Activated gamma-delta T cell treated with anti-CD3 and anti-CD28 coated beads, Interleukin-2, amount 50 U/mL, for 16 hours (primary cell): ENCODE measurements around the gene METTL17.
A peak's percentile ranks its signal among the peaks of the same experiment; 100 is the strongest.
"Not testable (repeated sequence)": the region's sequence is repeated elsewhere in the genome, so short reads cannot be mapped to it uniquely, and the experiment has no call there.

Source experiments
- DNase-seq: peaks from one replicate; pipeline ENCODE4 v3.0.0-alpha.2; 2020; ENCODE audit warnings: low read depth

Gene METTL17

DNA sequence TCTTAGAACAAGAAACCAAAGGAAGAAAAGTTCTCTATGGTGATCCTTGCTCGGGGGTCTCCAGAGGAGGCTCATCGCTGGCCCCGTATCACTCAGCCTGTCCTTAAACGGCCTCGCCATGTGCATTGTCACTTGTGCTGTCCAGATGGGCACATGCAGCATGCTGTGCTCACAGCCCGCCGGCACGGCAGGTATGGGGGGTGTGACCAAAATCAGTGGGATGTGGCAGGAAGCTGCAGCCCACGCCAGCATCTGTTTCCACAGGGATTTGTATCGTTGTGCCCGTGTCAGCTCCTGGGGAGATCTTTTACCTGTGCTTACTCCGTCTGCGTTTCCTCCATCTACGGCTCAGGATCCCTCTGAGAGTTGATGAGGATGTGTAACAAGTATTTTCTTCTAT, 6.7 kb downstream of the METTL17 start:
- DNase-seq, result no peak

DNA sequence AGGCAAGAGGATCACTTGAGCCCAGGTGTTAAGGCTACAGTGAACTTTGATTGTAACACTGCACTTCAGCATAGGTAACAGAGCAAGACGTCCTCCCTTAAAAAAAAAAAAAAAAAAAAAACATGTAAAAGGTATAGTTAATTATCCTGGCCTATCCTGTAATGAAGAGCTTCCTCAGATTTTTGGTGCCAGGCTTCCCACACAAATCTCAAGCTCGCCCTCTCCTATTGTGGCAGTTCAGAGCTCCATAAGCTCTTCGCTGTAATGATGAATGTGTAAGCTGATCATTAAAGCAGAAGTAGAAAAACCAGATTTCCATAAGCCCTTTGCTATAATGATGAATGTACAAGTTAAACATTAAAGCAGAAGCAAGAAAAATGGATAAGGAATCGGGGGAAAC, 7.3 kb downstream of the METTL17 start:
- no peak for DNase-seq

DNA sequence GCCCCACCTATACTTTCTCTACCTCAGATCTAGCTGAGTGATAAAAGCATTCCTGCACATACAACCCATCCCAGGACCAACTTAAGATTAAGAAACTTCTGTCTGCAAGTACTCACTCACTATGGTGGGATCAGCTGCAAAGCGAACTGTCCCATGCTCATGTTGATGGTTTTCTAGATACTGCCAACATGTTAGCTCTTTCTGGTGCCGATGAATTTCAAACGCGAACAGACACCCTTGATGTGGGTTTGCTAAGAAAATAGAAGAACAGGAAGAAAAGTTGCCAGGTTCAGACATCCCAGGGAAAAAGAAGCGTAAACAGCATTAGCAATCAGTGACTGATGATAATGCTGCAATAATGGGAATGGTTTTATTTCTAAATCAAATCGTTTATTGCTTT, 7.8 kb downstream of the METTL17 start:
- no peak for DNase-seq

DNA sequence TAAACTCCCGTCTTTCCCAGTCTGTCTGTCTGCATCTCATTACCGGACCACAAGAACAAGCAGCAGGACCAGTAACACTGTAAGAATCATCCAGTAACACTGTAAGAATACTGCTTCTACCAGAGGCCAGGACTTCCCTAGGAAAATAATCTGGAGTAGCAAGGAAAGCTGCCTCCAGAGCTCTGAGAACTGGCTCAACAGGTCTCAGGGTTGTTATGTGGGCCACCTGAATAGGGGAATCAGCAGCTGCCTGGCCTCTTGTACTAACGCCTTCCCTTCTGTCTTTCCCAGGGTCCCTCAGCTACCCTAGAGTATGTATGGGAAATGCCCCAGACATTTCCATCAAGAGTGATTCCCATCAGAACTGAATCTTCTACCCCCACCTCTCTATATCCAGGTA, 8.4 kb downstream of the METTL17 start:
- DNase-seq, result no peak

DNA sequence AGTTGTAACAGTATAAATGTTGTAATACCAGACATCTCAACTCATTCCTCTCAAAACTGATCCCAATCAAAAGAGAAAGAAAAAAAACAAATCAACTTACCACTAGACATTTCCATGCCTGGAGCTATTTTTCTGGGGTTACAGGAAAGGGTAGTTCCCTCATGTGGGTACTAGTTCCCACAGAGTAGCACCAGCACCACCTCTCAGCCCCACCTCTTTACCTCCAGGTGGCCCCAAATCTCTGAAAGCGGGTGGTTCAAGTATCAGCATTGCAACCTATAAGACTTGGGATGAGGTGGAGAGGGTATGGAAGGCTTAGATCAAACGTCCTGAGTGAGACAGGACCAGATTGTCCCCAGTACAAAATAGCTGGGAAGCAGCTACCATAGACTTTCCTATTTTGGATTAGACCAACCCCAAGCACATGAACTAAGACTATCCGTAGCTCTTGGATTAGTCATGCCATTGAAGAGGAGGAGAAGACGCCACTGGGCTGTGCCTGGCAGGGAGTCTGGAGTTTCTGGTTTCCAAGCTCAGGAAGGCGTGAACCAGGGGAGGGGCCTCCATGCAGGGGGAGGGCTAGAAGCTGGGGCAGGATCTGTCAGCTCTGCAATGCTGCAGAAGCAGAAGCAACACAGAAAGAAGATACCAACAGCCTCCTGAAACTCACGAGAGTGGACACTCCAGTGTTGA, 9.0 kb downstream of the METTL17 start, which contains the start of gene SLC39A2:
Gene SLC39A2, plus strand, starts transcription at position 620 of the 693 bp plus-strand sequence. CDS start 154 bp downstream, outside the sequence.
- DNase-seq, result no peak

DNA sequence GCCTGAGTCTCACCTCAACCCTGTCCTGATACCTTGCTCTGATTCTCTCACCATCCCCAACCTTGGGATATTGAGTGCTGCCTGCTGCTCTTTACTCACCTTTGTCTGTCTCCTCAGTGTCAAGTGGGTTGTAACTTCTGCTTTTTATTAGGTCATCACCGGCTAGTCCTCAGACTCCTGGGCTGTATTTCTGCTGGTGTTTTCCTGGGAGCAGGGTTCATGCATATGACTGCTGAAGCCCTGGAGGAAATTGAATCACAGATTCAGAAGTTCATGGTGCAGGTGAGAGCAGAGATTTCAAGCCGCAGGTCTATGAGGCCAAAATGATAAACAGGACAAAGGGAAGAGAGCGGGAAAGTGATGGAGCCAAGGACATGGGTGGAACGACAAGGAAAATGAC, 9.8 kb downstream of the METTL17 start:
- no peak for DNase-seq

DNA sequence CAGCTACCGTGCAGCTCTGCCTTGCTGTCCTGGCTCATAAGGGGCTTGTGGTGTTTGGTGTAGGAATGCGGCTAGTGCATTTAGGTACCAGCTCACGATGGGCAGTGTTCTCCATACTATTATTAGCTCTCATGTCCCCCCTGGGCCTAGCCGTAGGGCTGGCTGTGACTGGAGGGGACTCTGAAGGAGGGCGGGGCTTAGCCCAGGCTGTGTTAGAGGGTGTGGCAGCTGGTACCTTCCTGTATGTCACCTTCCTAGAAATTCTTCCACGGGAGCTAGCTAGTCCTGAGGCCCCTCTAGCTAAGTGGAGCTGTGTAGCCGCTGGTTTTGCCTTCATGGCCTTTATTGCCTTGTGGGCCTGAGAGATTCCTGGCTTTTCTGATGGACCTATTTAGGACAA, 11.4 kb downstream of the METTL17 start:
- DNase-seq, result no peak

DNA sequence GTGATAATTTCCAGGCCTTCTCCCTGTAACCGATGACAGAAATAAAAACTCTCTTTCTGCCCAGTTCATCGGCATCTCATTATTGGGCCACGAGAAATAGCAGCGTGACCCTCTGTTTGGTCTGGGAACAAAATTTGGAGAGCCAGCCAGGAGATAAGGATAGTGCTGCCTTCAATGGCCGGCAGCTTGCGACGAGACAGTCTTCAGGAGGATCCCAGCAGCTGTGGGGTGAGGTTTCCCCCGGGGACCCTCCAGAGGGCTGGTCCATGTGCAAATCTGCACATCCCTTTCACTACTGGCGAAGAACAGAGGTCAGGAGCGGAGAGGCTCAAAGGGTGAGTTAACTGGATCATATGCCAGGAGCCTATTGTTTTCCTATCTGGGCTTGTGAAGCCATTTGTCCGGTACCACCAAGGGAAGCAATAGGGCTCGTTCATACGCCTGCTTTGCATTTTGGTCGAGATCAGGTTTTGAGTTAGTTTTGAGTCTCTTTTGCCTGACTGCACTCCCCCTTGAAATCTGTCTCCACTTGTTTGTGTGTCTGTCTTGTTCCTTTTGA, 14.1 kb downstream of the METTL17 start:
- no peak for DNase-seq

DNA sequence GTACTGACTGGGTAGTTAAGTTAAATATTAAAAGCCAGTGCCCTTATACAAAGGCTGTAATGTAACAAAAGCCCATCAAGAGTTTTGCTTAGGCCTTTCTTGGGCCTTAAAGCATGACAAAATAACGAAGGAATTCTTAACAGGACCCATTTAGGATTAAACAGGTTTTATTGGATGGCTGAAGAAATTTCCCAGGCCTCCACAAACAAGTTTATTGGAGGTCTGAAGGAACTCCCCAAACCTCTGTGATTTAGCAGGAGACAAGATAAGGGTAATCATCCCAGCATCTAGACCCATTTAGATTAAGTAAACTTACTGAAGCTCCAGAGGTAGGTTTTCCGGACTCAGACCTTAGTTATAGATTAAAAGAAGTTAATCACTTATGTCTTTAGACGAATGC, 19.9 kb downstream of the METTL17 start:
- DNase-seq, result not testable (repeated sequence)

DNA sequence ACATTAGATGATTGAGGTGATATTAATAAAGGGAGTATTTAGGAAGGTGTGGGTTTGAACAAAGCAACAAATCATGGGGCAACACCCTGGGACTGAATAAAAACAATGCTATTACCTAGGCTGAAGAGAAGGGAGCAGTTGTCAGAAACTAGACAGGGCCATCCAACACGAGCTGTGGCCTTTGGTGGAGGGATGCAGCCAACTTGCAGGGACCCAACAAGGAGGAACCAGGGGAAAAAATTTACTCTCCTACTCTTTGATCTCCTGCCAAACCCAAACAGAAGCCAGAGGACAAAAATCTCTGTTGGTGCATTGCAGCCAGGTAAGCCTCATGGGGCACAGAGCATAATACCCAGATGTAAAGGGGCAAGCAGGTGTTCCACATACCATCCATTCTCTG, 21.4 kb downstream of the METTL17 start:
- no peak for DNase-seq

DNA sequence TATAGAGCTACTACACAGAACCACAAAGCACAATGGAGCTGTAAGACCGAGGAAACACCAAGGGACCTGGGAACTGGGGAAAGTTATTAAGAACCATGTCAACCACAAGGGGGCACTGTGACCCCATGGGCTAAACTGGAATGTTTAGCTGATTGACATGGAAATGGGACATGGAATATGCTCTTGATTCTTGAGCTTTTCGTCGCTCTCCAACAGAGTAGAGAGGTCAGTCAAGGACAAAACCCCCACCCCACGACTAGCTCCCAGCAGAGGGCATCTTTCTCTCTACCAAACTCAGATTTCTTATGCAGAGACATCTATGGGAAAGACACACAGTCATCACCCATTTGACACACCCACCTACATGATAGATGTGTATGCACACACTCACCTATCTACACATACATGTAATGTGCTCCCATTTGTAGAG, 25.0 kb downstream of the METTL17 start:
- peak; percentile 75 for DNase-seq

DNA sequence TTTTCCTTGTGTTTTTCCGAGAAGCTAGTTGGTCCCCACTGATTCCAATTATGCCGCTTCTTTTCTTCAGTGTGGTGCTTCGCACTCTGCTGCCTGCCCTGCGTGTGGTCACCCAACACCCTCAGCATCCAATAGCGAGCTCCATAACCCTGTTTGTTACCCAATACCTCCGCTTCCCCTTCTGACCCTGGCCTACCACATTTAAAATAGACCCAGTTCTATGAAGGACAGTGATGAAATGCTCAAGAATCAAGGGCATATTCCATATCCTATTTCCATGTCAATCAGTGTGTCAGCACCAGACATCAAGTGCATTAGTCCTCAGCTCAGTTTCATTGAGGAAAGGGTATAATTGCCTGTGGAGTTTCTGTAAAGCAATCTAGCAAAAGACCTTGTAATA, 25.5 kb downstream of the METTL17 start:
- DNase-seq, result no peak

DNA sequence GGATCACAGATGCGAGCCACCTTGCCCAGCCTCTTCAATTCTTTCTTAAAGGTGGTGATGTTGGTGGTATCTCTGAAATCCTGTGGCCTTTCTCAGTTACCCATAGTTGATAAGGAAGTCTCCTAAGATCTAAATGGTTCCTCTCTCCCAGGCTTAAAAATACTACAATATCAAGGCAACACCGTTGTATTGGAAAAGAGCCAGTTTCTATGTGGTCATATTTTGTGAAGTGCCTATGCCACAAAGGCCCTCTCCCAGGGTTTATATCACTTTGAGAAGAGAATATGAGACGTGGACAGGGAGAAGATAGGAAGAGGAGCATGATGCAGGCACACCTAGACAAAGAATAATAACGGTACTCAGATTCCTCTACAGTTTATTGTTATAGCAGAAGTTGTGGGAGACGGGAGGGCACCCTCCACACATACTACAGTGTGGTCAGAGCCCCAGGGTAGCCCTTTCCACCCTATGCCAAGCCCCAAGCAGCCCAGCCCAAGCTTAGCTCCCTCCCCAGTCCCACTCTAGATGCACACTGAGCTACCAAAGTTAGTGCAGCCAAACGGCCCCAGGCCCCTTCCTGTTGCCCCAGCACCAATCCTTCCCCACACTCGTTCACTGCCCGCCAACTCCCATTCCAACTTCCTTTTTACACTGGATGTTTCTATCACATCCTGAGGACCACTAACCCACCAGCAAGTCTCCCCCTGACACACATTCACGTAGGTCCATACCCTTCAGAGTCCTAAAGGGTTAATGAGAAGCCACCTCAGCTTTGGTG, 26.8 kb downstream of the METTL17 start:
- no peak for DNase-seq

DNA sequence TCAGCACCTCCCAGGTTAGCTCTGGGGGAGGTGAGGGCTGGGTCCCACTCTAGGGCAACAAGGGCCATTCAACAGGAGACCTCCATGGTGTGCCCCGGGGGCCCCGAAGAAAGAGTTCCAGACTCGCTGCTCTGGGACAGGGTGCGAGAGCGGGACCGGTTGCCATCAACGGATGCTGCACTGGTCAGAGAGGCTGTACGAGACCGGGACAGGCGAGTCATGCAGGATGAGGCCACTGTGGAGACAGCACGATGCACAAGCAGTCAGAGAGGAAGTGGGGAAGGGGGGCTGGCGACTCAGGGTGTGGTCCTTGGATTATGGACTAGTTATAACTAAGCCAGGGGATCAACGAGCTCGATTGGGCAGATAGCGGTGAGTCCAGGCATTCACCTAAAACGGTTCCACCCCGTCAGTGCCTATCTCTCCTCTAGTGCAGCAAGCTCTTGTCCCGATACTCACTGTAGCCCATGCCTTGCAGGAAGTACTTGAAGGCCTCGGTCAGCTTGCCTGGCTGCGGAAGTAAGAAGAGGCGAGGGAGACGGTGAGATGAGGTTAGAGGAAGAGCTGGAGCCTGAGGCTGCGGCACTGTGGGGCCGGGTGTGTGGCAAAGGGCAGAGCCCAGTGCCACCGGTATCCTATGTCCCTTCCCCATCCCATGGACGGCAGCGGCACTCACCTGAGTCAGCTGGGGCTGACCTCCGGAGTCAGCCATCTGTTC, 27.9 kb downstream of the METTL17 start:
- DNase-seq, result no peak

DNA sequence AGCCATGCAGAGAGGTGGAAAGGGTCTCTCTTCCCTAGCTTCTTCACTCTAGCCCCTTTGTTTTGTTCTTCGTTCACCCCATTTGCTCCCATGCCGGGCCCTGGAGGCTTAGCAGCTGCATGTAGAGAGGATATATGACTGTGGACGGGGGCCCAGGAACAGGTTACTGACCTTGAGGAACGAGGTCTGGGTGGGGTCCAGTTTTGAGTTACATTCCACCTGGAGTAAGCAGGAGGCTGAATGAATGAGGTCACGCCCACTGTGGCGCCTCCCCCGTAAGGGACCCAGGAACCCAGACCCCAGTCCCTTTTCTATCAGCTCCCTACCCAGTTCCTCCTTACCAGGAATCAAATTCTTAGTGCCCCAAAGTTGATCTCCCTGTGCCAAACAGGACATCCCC, 28.5 kb downstream of the METTL17 start:
- DNase-seq, result no peak

DNA sequence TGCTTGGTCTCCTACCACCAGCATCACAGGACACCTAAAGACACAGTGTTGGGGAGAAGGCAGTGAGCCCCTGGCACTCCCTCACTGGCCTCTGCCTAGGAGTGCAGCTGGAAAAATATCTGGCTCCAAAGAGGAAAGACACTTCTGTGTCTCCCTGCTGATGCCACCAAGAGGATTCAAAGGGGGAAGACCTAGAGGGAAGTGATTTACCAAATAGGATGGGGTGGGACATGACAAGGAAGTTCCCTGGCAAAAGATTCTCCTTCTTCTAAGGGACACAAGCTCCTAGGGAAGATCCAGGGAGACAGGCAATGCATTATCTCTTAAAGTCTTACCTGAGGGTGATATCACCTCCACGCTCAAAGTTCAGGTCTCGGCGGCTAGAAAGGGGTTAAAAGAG, 29.0 kb downstream of the METTL17 start:
- no peak for DNase-seq

DNA sequence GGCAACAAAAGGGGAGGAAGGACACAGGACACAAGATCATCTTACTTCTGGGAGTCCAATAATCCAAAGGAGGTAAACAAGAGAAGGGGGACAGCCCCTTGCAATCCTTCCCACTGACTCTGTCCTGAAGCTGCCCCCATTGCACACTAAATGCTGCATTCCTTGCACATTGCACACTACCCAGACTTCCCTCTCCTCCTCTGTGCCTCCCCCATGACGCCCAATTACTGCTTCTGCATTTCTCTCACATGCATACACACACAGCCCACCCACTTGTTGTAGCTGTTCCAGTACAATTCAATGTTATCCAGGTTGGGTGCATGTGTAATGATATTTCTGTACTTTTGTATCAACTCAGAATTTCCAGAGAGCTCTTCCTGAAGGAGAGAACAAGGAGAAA, 29.6 kb downstream of the METTL17 start:
- no peak for DNase-seq

DNA sequence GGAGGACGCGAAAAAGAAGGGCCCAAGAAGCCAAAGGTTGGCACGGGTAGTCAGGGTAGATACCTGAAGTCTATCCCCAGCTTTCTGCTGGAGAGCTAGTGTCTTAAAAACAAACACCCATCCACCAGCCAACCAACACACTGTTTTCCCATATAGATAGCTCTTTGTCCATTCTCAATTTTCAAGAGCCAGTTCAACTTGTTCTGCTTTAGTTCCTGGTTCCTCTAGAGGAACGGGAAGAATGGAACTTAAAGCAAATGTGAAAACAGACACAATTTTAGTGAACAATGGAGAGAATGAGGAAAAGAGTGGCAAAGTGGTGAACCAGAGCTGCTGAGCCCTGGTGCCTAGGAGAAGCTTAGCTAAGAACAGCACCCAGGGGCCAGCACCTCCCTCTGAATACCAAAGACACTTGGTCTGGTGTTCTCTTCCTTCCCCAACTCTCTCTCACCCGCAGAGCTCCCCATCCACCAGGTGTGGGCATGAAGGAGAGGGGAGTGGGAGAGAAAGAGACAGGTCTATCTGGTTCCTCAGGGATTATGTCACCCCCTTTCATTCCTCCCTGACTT, 31.3 kb downstream of the METTL17 start:
- no peak for DNase-seq

DNA sequence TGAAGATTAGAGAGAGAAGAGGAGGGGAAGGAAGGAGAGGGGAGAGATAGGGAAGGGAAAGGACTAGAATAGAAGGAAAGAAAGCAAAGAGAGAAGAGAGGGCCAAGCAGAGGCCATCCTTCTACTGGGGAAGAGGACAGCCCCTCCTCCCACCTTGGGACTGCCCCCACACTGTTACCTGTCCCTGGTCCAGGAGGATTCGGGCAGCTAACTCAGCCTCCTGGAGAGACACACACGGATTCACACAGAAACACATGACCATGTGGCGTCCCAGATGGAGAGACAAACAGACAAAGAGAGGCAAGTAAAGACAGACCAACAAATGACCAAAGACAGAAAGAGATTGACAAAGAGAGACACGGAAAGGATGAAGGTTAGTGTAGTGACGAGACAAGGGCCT, 32.9 kb downstream of the METTL17 start:
- DNase-seq, result no peak

DNA sequence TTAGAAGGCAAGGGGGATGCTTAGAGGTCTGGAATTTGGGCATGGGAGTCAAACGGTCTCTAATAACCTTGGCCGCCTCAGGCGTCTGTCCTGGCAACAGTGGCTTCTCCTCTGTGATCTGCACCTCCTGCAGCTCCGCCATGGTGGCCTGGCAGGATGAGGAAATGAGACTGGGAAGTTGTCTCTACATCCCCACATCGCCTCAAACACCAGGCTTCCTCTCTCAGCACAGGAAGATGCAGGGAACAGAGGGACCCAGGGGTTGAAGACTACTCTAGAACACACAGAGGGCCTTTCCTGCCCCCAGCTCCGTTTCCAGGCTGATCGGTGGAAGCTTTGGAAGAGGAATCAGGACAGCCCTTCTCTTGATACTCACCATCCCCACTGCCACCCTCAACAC, 33.4 kb downstream of the METTL17 start:
- no peak for DNase-seq

DNA sequence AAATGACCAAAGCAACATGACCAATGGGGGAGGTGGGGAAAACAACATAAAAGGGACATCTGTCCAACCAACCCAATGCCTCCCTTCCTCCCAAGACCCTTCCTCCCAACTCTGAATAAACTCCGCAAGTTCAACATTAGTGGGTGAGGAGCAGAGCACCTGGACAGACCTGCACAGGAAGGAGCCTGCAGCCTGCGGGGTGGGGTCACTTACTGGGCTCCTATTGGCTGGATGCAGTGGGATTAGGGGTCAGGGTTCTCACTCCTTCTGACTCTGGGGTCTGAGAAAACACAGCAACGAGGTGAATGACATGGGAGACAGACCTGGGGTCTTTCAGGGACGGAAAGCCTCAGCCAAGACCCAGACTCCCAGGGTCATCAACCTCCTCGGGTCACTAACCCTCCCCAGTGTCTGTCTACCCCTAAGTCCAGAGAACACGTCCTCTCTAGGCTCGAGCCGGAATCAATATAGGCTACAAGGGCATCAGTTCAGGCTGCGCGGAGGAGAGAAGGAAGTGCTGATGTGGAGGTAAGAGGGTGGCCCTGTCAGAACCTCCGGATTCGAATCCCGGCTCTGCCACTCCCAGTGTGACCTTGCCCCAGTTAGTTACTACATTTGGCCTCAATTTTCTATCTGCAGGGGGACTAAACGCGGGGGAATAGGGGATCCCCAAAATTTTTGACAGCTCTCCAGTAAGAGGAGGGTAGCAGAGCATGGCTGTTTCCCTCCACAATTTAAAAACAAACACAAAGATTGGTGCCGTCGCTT, 34.2 kb downstream of the METTL17 start:
- no peak for DNase-seq
